Vagina (tissue), 2 donors: ENCODE measurements around the gene AK1. TPM values are rescaled to one million over a fixed set of nuclear protein-coding genes. Genes with fewer than 3 reads are reported as not detected.

Experiments used
- DNase-seq, 2 donors: peaks; one replicate each; pipeline ENCODE4 v3.0.0-alpha.2; 2017; ENCODE audit errors: extremely low spot score in 2 of 2
- H3K27ac ChIP-seq: fragments of 200-600 bp; sonication (generic); one replicate; pipeline ENCODE4 v1.5.1; 2019
- H3K27me3 ChIP-seq: fragments of 200-600 bp; sonication (generic); one replicate; pipeline ENCODE4 v1.5.1; 2019
- H3K36me3 ChIP-seq, 2 donors: fragments of 200-600 bp; sonication (generic); one replicate each; pipeline ENCODE4 v1.5.1; 2017 to 2019
- H3K4me1 ChIP-seq: fragments of 200-600 bp; sonication (generic); one replicate; pipeline ENCODE4 v1.5.1; 2019
- H3K4me3 ChIP-seq, 2 donors: fragments of 200-600 bp; sonication (generic); 1 replicate in 1 of 2; 2 replicates in 1 of 2; pipeline ENCODE4 v1.5.1; 2016 to 2019
- H3K9me3 ChIP-seq: fragments of 200-600 bp; sonication (generic); one replicate; pipeline ENCODE4 v1.5.1; 2019
- CTCF ChIP-seq, 3 experiments: fragments of 450-650 bp in 2 of 3; fragments of 200-600 bp in 1 of 3; sonication (generic) in 1 of 3; IDR thresholded peaks; one replicate each; pipeline ENCODE4 v1.5.1; 2017 to 2019; ENCODE audit warnings: antibody characterized with exemption in 3 of 3, mild to moderate bottlenecking in 2 of 3, moderate library complexity in 2 of 3
- POLR2A ChIP-seq, 2 donors: fragments of 450-650 bp; IDR thresholded peaks; one replicate each; pipeline ENCODE4 v1.6.1; 2017; ENCODE audit warnings: antibody characterized with exemption in 2 of 2, mild to moderate bottlenecking in 2 of 2, moderate library complexity in 2 of 2
- POLR2AphosphoS5 ChIP-seq, 2 donors: sonication (generic); formaldehyde crosslinking; IDR thresholded peaks; one replicate each; pipeline ENCODE4 v1.9.0; 2017; ENCODE audit warnings: antibody characterized with exemption in 2 of 2, mild to moderate bottlenecking in 2 of 2, low read depth in 1 of 2; ENCODE audit not compliant: insufficient read depth in 1 of 2
- intact Hi-C: fragments of 100-400 bp; cut with DNase I; formaldehyde crosslinking; loops from one replicate; pipeline ENCODE4 v1.15.1; 2023
- total RNA-seq: library from RNA; depleted of rRNA; stranded (reverse); fragments of >200 nt; gene quantifications from one replicate; pipeline ENCODE4 v1.2.3, GENCODE V29; 2016

The AK1 gene
- 33.4 TPM for total RNA-seq

GRCh38 chr9:127877566-127877998 lies at the start of gene AK1:
TSS of gene AK1 (minus strand) at chr9:127877675. CDS start at chr9:127874617, 3,058 bp downstream.
- intact Hi-C loops, result no loop called here
- Histone ChIP-seq H3K36me3 (peaks cover 0 to 5% of the 10 kb centered on the region in 2 donors), H3K9me3 (no peaks in the 10 kb centered on the region), H3K4me1 (peaks cover 60% of the 10 kb centered on the region), H3K4me3 (peak within 1 kb of the TSS; percentile 47 to 74), H3K27ac (peak within 1 kb of the TSS; percentile 89), H3K27me3 (no peaks in the 10 kb centered on the region)
- TF ChIP-seq POLR2A (IDR thresholded peaks at IDR 0.05) (peak in 1 of 2 donors; percentile 25), CTCF (IDR thresholded peaks at IDR 0.05) (peak in 1 of 3 experiments; percentile 23), POLR2AphosphoS5 (IDR thresholded peaks at IDR 0.05; ENCODE audit: insufficient read depth in 1 of 2, low read depth in 1 of 2) (peak; percentile 62 to 85)
- no peak for DNase-seq

- no peak for DNase-seq
- H3K4me3 ChIP-seq, result peak overlapping the region; percentile 36 to 41
- intact Hi-C loops, result loop anchor here (10.0 kb wide), 1 partner anchor 422 kb away; no protein-coding TSS in a partner anchor
- H3K27ac ChIP-seq, result no peak overlapping the region
- H3K27me3 ChIP-seq, result no peaks in the 10 kb centered on the region
- no peak for TF ChIP-seq POLR2AphosphoS5 (IDR thresholded peaks at IDR 0.05; ENCODE audit: insufficient read depth in 1 of 2, low read depth in 1 of 2)
- no peak for TF ChIP-seq CTCF (IDR thresholded peaks at IDR 0.05)
- no peak for TF ChIP-seq POLR2A (IDR thresholded peaks at IDR 0.05)
- H3K4me1 ChIP-seq, result peaks cover 44% of the 10 kb centered on the region
- no peaks in the 10 kb centered on the region for H3K36me3 ChIP-seq
- H3K9me3 ChIP-seq, result no peaks in the 10 kb centered on the region
These were observed 49.4 kb upstream of the AK1 start for GRCh38 chr9:127926906-127927200.

- Histone ChIP-seq H3K4me1 (peaks cover 46% of the 10 kb centered on the region), H3K27ac (no peak overlapping the region), H3K36me3 (no peaks in the 10 kb centered on the region), H3K9me3 (no peaks in the 10 kb centered on the region), H3K27me3 (no peaks in the 10 kb centered on the region), H3K4me3 (peak overlapping the region in 1 of 2 donors; percentile 41)
- DNase-seq, result no peak
- no peak for TF ChIP-seq POLR2A (IDR thresholded peaks at IDR 0.05)
- TF ChIP-seq CTCF (IDR thresholded peaks at IDR 0.05), result no peak
- TF ChIP-seq POLR2AphosphoS5 (IDR thresholded peaks at IDR 0.05; ENCODE audit: insufficient read depth in 1 of 2, low read depth in 1 of 2), result no peak
- intact Hi-C loops, result loop anchor here (10.0 kb wide), 1 partner anchor 421 kb away; no protein-coding TSS in a partner anchor
These were observed 48.8 kb upstream of the AK1 start for GRCh38 chr9:127925959-127926905.

GRCh38 chr9:127924736-127925444 lies 47.4 kb upstream of the AK1 start:
- Histone ChIP-seq H3K27me3 (no peaks in the 10 kb centered on the region), H3K27ac (no peak overlapping the region), H3K9me3 (no peaks in the 10 kb centered on the region)

More at GRCh38 chr9:127924736-127925444, 47.4 kb upstream of the AK1 start:
- no peak for DNase-seq
- Histone ChIP-seq H3K4me3 (no peak overlapping the region), H3K4me1 (peaks cover 42% of the 10 kb centered on the region), H3K36me3 (no peaks in the 10 kb centered on the region)
- TF ChIP-seq POLR2A (IDR thresholded peaks at IDR 0.05), result no peak
- no peak for TF ChIP-seq CTCF (IDR thresholded peaks at IDR 0.05)
- no peak for TF ChIP-seq POLR2AphosphoS5 (IDR thresholded peaks at IDR 0.05; ENCODE audit: insufficient read depth in 1 of 2, low read depth in 1 of 2)
- intact Hi-C loops, result loop anchor here (5.0 to 10.0 kb wide), 2 partner anchors 338 to 420 kb away; no protein-coding TSS in a partner anchor
